Embryonic facial prominence (tissue), 1 donor: ENCODE measurements around the gene PTPN3.

Experiments used
- DNase-seq: peaks from one replicate; pipeline ENCODE4 v3.0.0-alpha.2; 2016; ENCODE audit errors: extremely low spot score

Gene PTPN3

GRCh38 chr9:109454041-109454440 lies 44.1 kb downstream of the PTPN3 start:
- no peak for DNase-seq

GRCh38 chr9:109453210-109453842 lies 44.8 kb downstream of the PTPN3 start:
- no peak for DNase-seq

GRCh38 chr9:109452761-109453160 lies 45.3 kb downstream of the PTPN3 start:
- no peak for DNase-seq

GRCh38 chr9:109451311-109452025 lies 46.6 kb downstream of the PTPN3 start:
- DNase-seq = no peak

- no peak for DNase-seq
Measured at GRCh38 chr9:109450346-109450745, 47.8 kb downstream of the PTPN3 start.

GRCh38 chr9:109449036-109449798 lies 48.9 kb downstream of the PTPN3 start:
- no peak for DNase-seq

- no peak for DNase-seq
Measured at GRCh38 chr9:109448223-109448622, 49.9 kb downstream of the PTPN3 start.

- DNase-seq = no peak
Measured at GRCh38 chr9:109447329-109448076, 50.6 kb downstream of the PTPN3 start.

- DNase-seq = no peak
Measured at GRCh38 chr9:109444771-109445320, 53.3 kb downstream of the PTPN3 start.

GRCh38 chr9:109442716-109443115 lies 55.4 kb downstream of the PTPN3 start:
- no peak for DNase-seq

- DNase-seq = no peak
Measured at GRCh38 chr9:109441296-109441695, 56.8 kb downstream of the PTPN3 start.

- DNase-seq = peak; percentile 69
Measured at GRCh38 chr9:109440797-109441287, 57.3 kb downstream of the PTPN3 start.

- no peak for DNase-seq
Measured at GRCh38 chr9:109440117-109440515, 58.0 kb downstream of the PTPN3 start.

- DNase-seq = no peak
Measured at GRCh38 chr9:109439378-109440116, 58.6 kb downstream of the PTPN3 start.

- DNase-seq = no peak
Measured at GRCh38 chr9:109437286-109437685, 60.8 kb downstream of the PTPN3 start.

- no peak for DNase-seq
Measured at GRCh38 chr9:109436071-109436470, 62.0 kb downstream of the PTPN3 start.

GRCh38 chr9:109433476-109433875 lies 64.6 kb downstream of the PTPN3 start:
- no peak for DNase-seq

- no peak for DNase-seq
Measured at GRCh38 chr9:109430231-109430630, 67.9 kb downstream of the PTPN3 start.

GRCh38 chr9:109428854-109429253 lies 69.3 kb downstream of the PTPN3 start:
- no peak for DNase-seq

GRCh38 chr9:109427886-109428285 lies 70.2 kb downstream of the PTPN3 start:
- DNase-seq = no peak
